ENCODE measurements around the gene STAT5A. TPM values are rescaled to one million over a fixed set of nuclear protein-coding genes. Genes with fewer than 3 reads are reported as not detected.

STAT5A gene
- total RNA-seq, 6 experiments from 2014 or later: 4.8 to 11.5 (median 7.7) TPM

DNA sequence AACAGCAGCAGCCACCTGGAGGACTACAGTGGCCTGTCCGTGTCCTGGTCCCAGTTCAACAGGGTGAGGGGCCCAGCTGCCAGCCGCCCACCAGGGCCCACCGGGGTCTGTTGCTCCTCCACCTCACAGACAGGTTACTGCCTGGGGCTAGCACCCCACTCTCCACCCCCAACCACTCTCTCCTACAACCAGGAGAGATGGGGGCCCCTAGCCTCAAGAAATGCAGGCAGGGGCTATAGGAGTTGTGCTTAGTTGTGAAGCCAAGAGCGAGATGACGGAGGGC, 18.0 kb downstream of the STAT5A start:
- DNase-seq (no peak), ATAC-seq (no peak)
- H3K9me3 ChIP-seq: no peaks in the 10 kb centered on the region
- intact Hi-C loops (cut with DNase I): no loop called here
- H3K36me3 ChIP-seq: peaks cover 0 to 6% (median 5%) of the 10 kb centered on the region in 4 donors
- H3K27ac ChIP-seq: no peak overlapping the region
- WGBS (ENCODE audit: insufficient coverage, low coverage, low lambda C conversion rate, missing lambda C conversion rate): 93% methylated on average over 4 of the region's 5 CpGs
- H3K4me1 ChIP-seq: peaks cover 0 to 4% (median 2%) of the 10 kb centered on the region in 4 donors
- no peaks in the 10 kb centered on the region for H3K27me3 ChIP-seq
- TF ChIP-seq, protein P1, sequence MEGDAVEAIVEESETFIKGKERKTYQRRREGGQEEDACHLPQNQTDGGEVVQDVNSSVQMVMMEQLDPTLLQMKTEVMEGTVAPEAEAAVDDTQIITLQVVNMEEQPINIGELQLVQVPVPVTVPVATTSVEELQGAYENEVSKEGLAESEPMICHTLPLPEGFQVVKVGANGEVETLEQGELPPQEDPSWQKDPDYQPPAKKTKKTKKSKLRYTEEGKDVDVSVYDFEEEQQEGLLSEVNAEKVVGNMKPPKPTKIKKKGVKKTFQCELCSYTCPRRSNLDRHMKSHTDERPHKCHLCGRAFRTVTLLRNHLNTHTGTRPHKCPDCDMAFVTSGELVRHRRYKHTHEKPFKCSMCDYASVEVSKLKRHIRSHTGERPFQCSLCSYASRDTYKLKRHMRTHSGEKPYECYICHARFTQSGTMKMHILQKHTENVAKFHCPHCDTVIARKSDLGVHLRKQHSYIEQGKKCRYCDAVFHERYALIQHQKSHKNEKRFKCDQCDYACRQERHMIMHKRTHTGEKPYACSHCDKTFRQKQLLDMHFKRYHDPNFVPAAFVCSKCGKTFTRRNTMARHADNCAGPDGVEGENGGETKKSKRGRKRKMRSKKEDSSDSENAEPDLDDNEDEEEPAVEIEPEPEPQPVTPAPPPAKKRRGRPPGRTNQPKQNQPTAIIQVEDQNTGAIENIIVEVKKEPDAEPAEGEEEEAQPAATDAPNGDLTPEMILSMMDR (IDR thresholded peaks at IDR 0.05): no peak
- TF ChIP-seq POLR2A (IDR thresholded peaks at IDR 0.05): no peak
- no peak overlapping the region for H3K4me3 ChIP-seq

GRCh38 chr17:42307362-42307927, 19.1 kb downstream of the STAT5A start:
- Histone ChIP-seq H3K9me3 (no peaks in the 10 kb centered on the region), H3K4me3 (no peak overlapping the region), H3K4me1 (peaks cover 0 to 15% (median 8%) of the 10 kb centered on the region in 4 donors), H3K36me3 (no peaks in the 10 kb centered on the region), H3K27me3 (no peaks in the 10 kb centered on the region), H3K27ac (no peak overlapping the region)
- intact Hi-C loops (cut with DNase I): no loop called here
- TF ChIP-seq POLR2A (IDR thresholded peaks at IDR 0.05): no peak
- TF ChIP-seq, protein P1 (IDR thresholded peaks at IDR 0.05): no peak
- DNase-seq (no peak), ATAC-seq (no peak)
- WGBS (ENCODE audit: insufficient coverage, low coverage, low lambda C conversion rate, missing lambda C conversion rate): 89% methylated on average over 5 of the region's 19 CpGs

- DNase-seq (no peak), ATAC-seq (no peak)
- Histone ChIP-seq H3K36me3 (no peaks in the 10 kb centered on the region), H3K9me3 (no peaks in the 10 kb centered on the region), H3K4me1 (peaks cover 0 to 25% (median 10%) of the 10 kb centered on the region in 4 donors), H3K4me3 (no peak overlapping the region), H3K27ac (no peak overlapping the region), H3K27me3 (no peaks in the 10 kb centered on the region)
- intact Hi-C loops (cut with DNase I): no loop called here
- WGBS (ENCODE audit: insufficient coverage, low coverage, low lambda C conversion rate, missing lambda C conversion rate): 77% methylated on average over 3 of the region's 7 CpGs
- no peak for TF ChIP-seq POLR2A (IDR thresholded peaks at IDR 0.05)
- TF ChIP-seq, protein P1 (IDR thresholded peaks at IDR 0.05): no peak
Measured at GRCh38 chr17:42308446-42308845, 20.1 kb downstream of the STAT5A start.

- no peak overlapping the region for H3K27ac ChIP-seq
- no peak overlapping the region for H3K4me3 ChIP-seq
- peaks cover 0 to 7% (median 1%) of the 10 kb centered on the region in 4 donors for H3K36me3 ChIP-seq
Measured at GRCh38 chr17:42309142-42309541, 20.8 kb downstream of the STAT5A start.

More at GRCh38 chr17:42309142-42309541, 20.8 kb downstream of the STAT5A start:
- 100% methylated on average over 1 of the region's 9 CpGs for WGBS (ENCODE audit: insufficient coverage, low coverage, low lambda C conversion rate, missing lambda C conversion rate)
- ATAC-seq (no peak), DNase-seq (no peak)
- TF ChIP-seq POLR2A (IDR thresholded peaks at IDR 0.05): no peak
- TF ChIP-seq, protein P1 (IDR thresholded peaks at IDR 0.05): no peak
- Histone ChIP-seq H3K27me3 (no peaks in the 10 kb centered on the region), H3K4me1 (peaks cover 0 to 25% (median 10%) of the 10 kb centered on the region in 4 donors), H3K9me3 (no peaks in the 10 kb centered on the region)
- intact Hi-C loops (cut with DNase I): no loop called here
